Measurements from ENCODE around the gene HK1.

GRCh38 chr10:69400936-69401335, 122.6 kb downstream of the HK1 start:
- no peak for TF ChIP-seq CTCF (IDR thresholded peaks at IDR 0.05; ENCODE audit: low read depth, low read length, missing input control)
- TF ChIP-seq JUND (IDR thresholded peaks at IDR 0.05): no peak
- TF ChIP-seq, protein P1, sequence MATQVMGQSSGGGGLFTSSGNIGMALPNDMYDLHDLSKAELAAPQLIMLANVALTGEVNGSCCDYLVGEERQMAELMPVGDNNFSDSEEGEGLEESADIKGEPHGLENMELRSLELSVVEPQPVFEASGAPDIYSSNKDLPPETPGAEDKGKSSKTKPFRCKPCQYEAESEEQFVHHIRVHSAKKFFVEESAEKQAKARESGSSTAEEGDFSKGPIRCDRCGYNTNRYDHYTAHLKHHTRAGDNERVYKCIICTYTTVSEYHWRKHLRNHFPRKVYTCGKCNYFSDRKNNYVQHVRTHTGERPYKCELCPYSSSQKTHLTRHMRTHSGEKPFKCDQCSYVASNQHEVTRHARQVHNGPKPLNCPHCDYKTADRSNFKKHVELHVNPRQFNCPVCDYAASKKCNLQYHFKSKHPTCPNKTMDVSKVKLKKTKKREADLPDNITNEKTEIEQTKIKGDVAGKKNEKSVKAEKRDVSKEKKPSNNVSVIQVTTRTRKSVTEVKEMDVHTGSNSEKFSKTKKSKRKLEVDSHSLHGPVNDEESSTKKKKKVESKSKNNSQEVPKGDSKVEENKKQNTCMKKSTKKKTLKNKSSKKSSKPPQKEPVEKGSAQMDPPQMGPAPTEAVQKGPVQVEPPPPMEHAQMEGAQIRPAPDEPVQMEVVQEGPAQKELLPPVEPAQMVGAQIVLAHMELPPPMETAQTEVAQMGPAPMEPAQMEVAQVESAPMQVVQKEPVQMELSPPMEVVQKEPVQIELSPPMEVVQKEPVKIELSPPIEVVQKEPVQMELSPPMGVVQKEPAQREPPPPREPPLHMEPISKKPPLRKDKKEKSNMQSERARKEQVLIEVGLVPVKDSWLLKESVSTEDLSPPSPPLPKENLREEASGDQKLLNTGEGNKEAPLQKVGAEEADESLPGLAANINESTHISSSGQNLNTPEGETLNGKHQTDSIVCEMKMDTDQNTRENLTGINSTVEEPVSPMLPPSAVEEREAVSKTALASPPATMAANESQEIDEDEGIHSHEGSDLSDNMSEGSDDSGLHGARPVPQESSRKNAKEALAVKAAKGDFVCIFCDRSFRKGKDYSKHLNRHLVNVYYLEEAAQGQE (IDR thresholded peaks at IDR 0.05): no peak
- TF ChIP-seq RAD21 (IDR thresholded peaks at IDR 0.05): no peak
- no peak for TF ChIP-seq RXRA (IDR thresholded peaks at IDR 0.05)
- no peak for TF ChIP-seq EGR1 (IDR thresholded peaks at IDR 0.05; ENCODE audit: low read depth in 2 of 2)
- TF ChIP-seq ATF3 (IDR thresholded peaks at IDR 0.05): no peak
- TF ChIP-seq GABPA (IDR thresholded peaks at IDR 0.05 in 1 of 2, conservative IDR thresholded peaks at IDR 0.05 in 1 of 2): no peak
- no peak for TF ChIP-seq HNF4A (conservative IDR thresholded peaks at IDR 0.05)
- no peak for TF ChIP-seq TAF1 (conservative IDR thresholded peaks at IDR 0.05)
- no peak for TF ChIP-seq FOXA1 (IDR thresholded peaks at IDR 0.05)
- no peak for TF ChIP-seq MAX (IDR thresholded peaks at IDR 0.05)

Data from liver (tissue), 3 donors.